ENCODE results near the gene ELAVL4.

DNA sequence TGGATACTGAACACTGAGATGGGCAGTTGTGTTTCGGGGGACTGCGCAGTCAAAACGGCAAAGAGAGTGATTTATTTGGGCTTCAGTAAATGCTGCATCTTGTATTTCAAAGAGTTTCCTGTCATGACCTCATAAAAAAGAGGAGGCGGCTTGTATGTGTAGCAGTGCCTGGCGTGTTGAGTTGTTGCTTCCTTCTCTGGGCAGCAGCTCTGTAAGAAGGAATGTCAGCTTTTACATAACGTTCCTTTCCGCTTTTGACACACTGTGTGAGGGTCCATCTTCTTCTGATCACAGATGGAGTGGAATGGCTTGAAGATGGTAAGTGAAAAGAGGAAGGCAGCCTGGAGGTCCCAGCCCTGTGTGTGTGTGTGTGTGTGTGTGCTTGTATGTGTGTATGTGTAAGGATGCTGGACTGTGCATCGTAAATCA is 941 bp downstream of the ELAVL4 start:
- TF ChIP-seq POLR2A (IDR thresholded peaks at IDR 0.05; ENCODE audit: low read depth, low read length) = no peak
- TF ChIP-seq POLR2AphosphoS5 (IDR thresholded peaks at IDR 0.05; ENCODE audit: low read depth, low read length) = no peak
